CD4-positive, alpha-beta memory T cell (primary cell): ENCODE measurements around the gene CHST5. TPM values are rescaled to one million over a fixed set of nuclear protein-coding genes. Genes with fewer than 3 reads are reported as not detected.

Experiments used
- CTCF ChIA-PET: fragments of 350-600 bp; sonication (Branson Sonifier 250); formaldehyde crosslinking; loops from one replicate; lab custom pipeline; 2021; ENCODE audit warnings: inconsistent platforms; ENCODE audit not compliant: partially characterized antibody; lab: Charles Lee
- POLR2A ChIA-PET: fragments of 350-600 bp; sonication (Branson Sonifier 250); formaldehyde crosslinking; loops from one replicate; lab custom pipeline; 2021; ENCODE audit not compliant: partially characterized antibody; lab: Charles Lee
- DNase-seq, 5 donors: peaks; one replicate each; pipeline versions ENCODE4 v3.0.0 to v3.0.0-alpha.2; 2020 to 2022; ENCODE audit warnings: mixed read lengths in 1 of 5
- H3K27ac ChIP-seq: one replicate; pipeline ENCODE4 v1.7.0; 2013; ENCODE audit warnings: low read depth, low read length
- H3K27me3 ChIP-seq: 2 replicates; pipeline ENCODE4 v1.7.0; 2013; ENCODE audit warnings: mild to moderate bottlenecking, low read length, moderate library complexity; ENCODE audit not compliant: insufficient read depth
- H3K36me3 ChIP-seq: 2 replicates; pipeline ENCODE4 v1.7.0; 2013; ENCODE audit warnings: mild to moderate bottlenecking, low read length, moderate library complexity; ENCODE audit not compliant: insufficient read depth
- H3K4me1 ChIP-seq: 2 replicates; pipeline ENCODE4 v1.7.0; 2013; ENCODE audit warnings: mild to moderate bottlenecking, low read length, moderate library complexity; ENCODE audit not compliant: insufficient read depth
- H3K4me3 ChIP-seq, 2 donors: one replicate each; pipeline ENCODE4 v1.7.0; 2013; ENCODE audit warnings: low read length in 2 of 2, mild to moderate bottlenecking in 1 of 2
- H3K9me3 ChIP-seq, 2 donors: one replicate each; pipeline ENCODE4 v1.7.0; 2013; ENCODE audit warnings: low read length in 2 of 2, control low read depth in 1 of 2; ENCODE audit not compliant: control insufficient read depth in 1 of 2
- H3K27ac Mint-ChIP-seq, 7 donors: one replicate each; pipeline ENCODE4 v1.8.0; 2020 to 2021; ENCODE audit warnings: mixed read lengths in 7 of 7, mild to moderate bottlenecking in 6 of 7, inconsistent platforms in 3 of 7, moderate library complexity in 3 of 7
- H3K27me3 Mint-ChIP-seq, 2 donors: one replicate each; pipeline ENCODE4 v1.8.0; 2020 to 2021; ENCODE audit warnings: mixed read lengths in 2 of 2
- H3K36me3 Mint-ChIP-seq, 2 donors: one replicate each; pipeline ENCODE4 v1.8.0; 2020 to 2021; ENCODE audit warnings: mixed read lengths in 2 of 2, inconsistent platforms in 1 of 2, mild to moderate bottlenecking in 1 of 2
- H3K4me1 Mint-ChIP-seq, 4 donors: one replicate each; pipeline ENCODE4 v1.8.0; 2020 to 2021; ENCODE audit warnings: mixed read lengths in 4 of 4, mild to moderate bottlenecking in 1 of 4
- H3K4me3 Mint-ChIP-seq, 8 donors: one replicate each; pipeline ENCODE4 v1.8.0; 2020 to 2021; ENCODE audit warnings: mixed read lengths in 8 of 8, mild to moderate bottlenecking in 7 of 8, moderate library complexity in 6 of 8, inconsistent platforms in 3 of 8
- H3K9me3 Mint-ChIP-seq, 8 donors: one replicate each; pipeline ENCODE4 v1.8.0; 2020 to 2021; ENCODE audit warnings: mixed read lengths in 8 of 8, mild to moderate bottlenecking in 5 of 8, inconsistent platforms in 3 of 8, moderate library complexity in 1 of 8
- intact Hi-C: fragments of 100-400 bp; cut with micrococcal nuclease; formaldehyde crosslinking; loops from one replicate; pipeline ENCODE4 v1.15.1; 2023
- polyA plus RNA-seq, 2 donors: library from polyadenylated mRNA; unstranded; fragments of 300-500 nt; fragmentation: Illumina TruSeq; gene quantifications; one replicate each; pipeline ENCODE4 v1.2.3, GENCODE V29; 2021
- total RNA-seq, 2 experiments: library from RNA; stranded (reverse); gene quantifications; one replicate each; pipeline ENCODE4 v1.2.3, GENCODE V29; 2021

Gene CHST5
- total and polyA plus RNA-seq, 4 experiments from 2014 or later: not detected

DNA sequence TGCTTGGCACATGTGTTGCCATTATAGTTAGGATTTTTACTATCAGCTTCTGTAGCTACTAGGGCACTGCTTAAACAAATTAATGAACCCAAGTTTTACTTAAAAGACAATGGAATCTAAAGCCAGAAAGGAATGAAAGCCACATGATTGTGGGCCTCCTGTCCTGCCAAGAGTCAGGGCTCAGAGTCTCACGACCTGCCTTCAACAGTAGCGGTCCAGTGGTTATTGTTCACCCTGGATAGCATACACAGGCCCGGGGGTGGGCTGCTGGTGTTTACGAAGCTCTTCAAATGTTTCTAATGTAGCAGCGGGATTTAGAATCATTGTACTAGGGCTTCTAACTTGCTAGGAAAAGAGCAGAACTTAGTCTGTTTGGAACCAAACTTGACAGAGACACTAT is 38.0 kb upstream of the CHST5 start:
- Histone ChIP-seq H3K27me3 (no peaks in the 10 kb centered on the region), H3K27ac (no peak overlapping the region), H3K36me3 (peaks cover 64% of the 10 kb centered on the region), H3K4me3 (no peak overlapping the region), H3K9me3 (no peaks in the 10 kb centered on the region), H3K4me1 (peaks cover 32% of the 10 kb centered on the region)
- intact Hi-C loops: no loop called here
- H3K27me3 Mint-ChIP-seq: no peaks in the 10 kb centered on the region
- no peak for DNase-seq
- peaks cover 16 to 60% (median 36%) of the 10 kb centered on the region in 4 donors for H3K4me1 Mint-ChIP-seq
- H3K4me3 Mint-ChIP-seq: no peak overlapping the region
- H3K9me3 Mint-ChIP-seq: no peaks in the 10 kb centered on the region
- ChIA-PET CTCF (interaction anchor here (1.0 to 1.5 kb wide), 3 partner anchors 47 to 56 kb away, joined by 3 to 4 read pairs (median 3); partner anchors contain the start of gene ADAT1), POLR2A (interaction anchor here (1.0 to 1.1 kb wide), 2 partner anchors 20 to 74 kb away, joined by 3 to 4 read pairs; partner anchors contain the start of genes KARS1 and TERF2IP)
- peak overlapping the region in 2 of 7 donors; percentile 42 to 67 for H3K27ac Mint-ChIP-seq
- H3K36me3 Mint-ChIP-seq: peaks cover 38 to 86% of the 10 kb centered on the region in 2 donors

DNA sequence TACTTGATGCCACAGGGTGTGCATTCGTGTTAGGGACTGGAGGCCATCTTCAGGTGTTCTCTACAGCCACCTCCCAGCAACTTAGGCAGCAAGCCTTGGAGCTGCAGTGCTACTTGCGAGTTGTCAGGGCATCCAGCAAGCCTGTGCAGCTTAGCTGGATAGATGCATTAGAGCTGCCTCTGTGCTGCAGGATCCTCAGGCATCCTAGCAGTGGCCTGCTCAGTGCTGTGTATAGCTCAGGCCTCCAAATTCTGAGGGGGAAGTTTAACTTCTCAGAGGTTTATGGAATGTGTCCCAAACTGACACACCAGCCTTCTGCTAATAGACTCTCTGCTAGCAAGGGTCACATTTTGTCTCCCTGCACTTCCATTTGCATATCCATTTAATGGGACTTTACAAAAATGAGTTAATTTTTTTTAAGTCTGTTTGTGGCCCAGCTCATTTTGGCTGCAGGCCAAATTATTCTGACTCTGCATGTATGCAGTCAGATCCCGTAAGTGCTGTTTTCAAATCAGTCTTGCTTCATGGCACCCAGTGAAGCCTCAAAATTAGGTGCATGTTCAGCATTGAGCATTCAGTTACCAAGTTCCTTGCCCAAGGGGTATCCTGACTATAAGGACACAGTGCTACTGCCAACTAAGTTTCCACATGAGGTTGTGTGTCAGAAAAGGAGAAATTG is 37.1 kb upstream of the CHST5 start:
- Histone ChIP-seq H3K27me3 (no peaks in the 10 kb centered on the region), H3K27ac (no peak overlapping the region), H3K4me3 (no peak overlapping the region), H3K4me1 (peaks cover 42% of the 10 kb centered on the region), H3K9me3 (no peaks in the 10 kb centered on the region), H3K36me3 (peaks cover 64% of the 10 kb centered on the region)
- intact Hi-C loops: no loop called here
- POLR2A ChIA-PET: interaction anchor here (1.3 kb wide), 1 partner anchor 43 kb away, joined by 3 read pairs; no protein-coding TSS in a partner anchor
- CTCF ChIA-PET: interaction anchor here (0.6 to 1.5 kb wide), 2 partner anchors 42 to 48 kb away, joined by 3 read pairs; no protein-coding TSS in a partner anchor
- H3K4me1 Mint-ChIP-seq: peaks cover 14 to 69% (median 37%) of the 10 kb centered on the region in 4 donors
- no peaks in the 10 kb centered on the region for H3K27me3 Mint-ChIP-seq
- H3K9me3 Mint-ChIP-seq: no peaks in the 10 kb centered on the region
- H3K27ac Mint-ChIP-seq: peak overlapping the region in 2 of 7 donors; percentile 42 to 53
- H3K36me3 Mint-ChIP-seq: peaks cover 31 to 88% of the 10 kb centered on the region in 2 donors
- H3K4me3 Mint-ChIP-seq: no peak overlapping the region
- no peak for DNase-seq

DNA sequence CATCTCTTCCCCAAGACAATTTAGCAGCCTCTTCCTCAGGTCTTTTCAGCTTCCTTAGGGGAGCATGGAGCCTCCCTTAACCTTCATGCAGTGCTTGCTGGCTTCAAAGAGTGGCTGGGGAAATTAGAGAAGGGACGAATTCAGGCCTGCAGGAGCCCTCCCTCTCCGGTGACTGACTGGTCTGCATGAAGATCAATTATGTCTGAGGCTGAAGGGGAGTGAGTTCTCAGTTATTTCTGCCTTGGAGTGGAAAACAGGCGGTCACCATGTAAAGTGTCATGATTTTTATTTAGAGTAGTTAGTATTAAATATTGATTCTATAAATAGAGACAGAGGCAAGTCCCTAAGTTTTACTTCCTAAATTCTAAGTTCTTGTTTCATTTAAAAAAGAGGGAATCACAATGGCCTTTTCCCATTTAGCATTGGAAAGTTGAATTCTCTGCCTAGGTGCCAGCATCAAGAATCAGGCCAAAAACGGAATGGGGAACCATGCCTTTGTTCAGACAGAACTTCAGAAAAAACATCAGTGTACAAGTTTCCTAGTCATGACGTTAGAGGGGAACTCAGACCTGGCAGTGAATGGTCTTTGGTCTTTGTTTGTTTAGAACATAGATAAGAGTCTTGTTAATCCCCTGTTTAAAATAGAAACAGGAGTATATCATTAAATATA is 34.6 kb upstream of the CHST5 start:
- H3K4me1 Mint-ChIP-seq: peaks cover 28 to 79% (median 49%) of the 10 kb centered on the region in 4 donors

DNA sequence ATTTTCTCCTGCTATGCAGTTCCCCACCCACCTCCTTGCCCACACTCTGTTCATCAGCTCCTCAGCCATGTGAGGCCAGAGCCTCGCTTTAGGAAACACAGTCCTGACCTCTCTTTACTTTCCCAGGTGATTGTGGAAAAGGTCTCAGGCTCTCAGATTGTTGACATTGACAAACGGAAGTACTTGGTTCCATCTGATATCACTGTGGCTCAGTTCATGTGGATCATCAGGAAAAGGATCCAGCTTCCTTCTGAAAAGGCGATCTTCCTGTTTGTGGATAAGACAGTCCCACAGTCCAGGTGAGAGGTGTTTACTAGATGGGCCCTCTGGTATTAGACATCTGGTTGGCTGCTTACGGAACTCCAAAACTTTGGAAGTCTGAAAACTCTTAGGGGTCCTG is 32.0 kb upstream of the CHST5 start:
- DNase-seq: no peak
- CTCF ChIA-PET: interaction anchor here (1.4 to 2.8 kb wide), 4 partner anchors 11 to 103 kb away, joined by 5 to 10 read pairs (median 10); partner anchors contain the start of genes ADAT1 and TMEM231

More for the DNA sequence above, 34.6 kb upstream of the CHST5 start:
- H3K9me3 ChIP-seq: no peaks in the 10 kb centered on the region
- no peak for DNase-seq
- CTCF ChIA-PET: no interaction called here
- intact Hi-C loops: no loop called here
- H3K4me3 Mint-ChIP-seq: peak overlapping the region in 1 of 8 donors; percentile 39
- peaks cover 20 to 73% of the 10 kb centered on the region in 2 donors for H3K36me3 Mint-ChIP-seq
- no peak overlapping the region for H3K4me3 ChIP-seq
- peak overlapping the region in 4 of 7 donors; percentile 4 to 57 (median 18) for H3K27ac Mint-ChIP-seq
- H3K4me1 ChIP-seq: peaks cover 53% of the 10 kb centered on the region
- POLR2A ChIA-PET: interaction anchor here (0.6 kb wide), 1 partner anchor 52 kb away, joined by 3 read pairs; the partner anchor contains the start of gene ADAT1
- peaks cover 0 to 3% (median 0%) of the 10 kb centered on the region in 8 donors for H3K9me3 Mint-ChIP-seq
- H3K27me3 Mint-ChIP-seq: no peaks in the 10 kb centered on the region
- H3K27me3 ChIP-seq: no peaks in the 10 kb centered on the region
- H3K27ac ChIP-seq: no peak overlapping the region
- H3K36me3 ChIP-seq: peaks cover 44% of the 10 kb centered on the region

DNA sequence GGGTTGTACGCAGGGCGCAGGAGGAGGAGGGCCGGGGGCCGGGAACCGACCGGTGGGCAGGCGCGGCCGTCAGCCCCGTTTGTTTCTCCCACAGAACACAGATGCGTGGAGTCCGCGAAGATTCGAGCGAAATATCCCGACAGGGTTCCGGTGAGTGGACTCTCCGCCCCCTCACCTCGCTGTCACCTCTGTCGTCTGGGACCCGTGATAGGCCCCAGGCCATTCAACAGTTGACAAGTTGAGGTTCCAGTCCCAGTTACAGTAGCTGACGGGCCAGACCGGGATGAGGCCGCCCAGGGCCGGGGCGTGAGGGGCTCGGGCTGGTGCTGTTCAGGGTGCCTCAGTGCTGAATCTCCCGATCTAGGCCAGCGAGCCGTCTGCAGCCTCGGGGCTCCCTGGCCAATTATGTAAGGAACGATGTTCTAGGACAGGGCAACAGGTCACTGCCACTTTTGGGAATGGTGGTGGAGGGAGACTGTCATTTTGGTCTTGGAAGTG is 30.9 kb upstream of the CHST5 start:
- POLR2A ChIA-PET: interaction anchor here (1.4 to 5.7 kb wide), 9 partner anchors 10 to 133 kb away, joined by 3 to 69 read pairs (median 13); partner anchors contain the start of genes ADAT1, CFDP1, KARS1 and TERF2IP

More for the DNA sequence above, 32.0 kb upstream of the CHST5 start:
- no peak overlapping the region for H3K27ac ChIP-seq
- Mint-ChIP-seq H3K4me3 (peak overlapping the region; percentile 82 to 99 (median 87)), H3K27me3 (peaks cover 0 to 4% of the 10 kb centered on the region in 2 donors), H3K4me1 (peaks cover 27 to 69% (median 47%) of the 10 kb centered on the region in 4 donors), H3K27ac (peak overlapping the region in 6 of 7 donors; percentile 74 to 88 (median 84)), H3K9me3 (peaks cover 0 to 3% (median 0%) of the 10 kb centered on the region in 8 donors), H3K36me3 (peaks cover 11 to 49% of the 10 kb centered on the region in 2 donors)
- H3K36me3 ChIP-seq: peaks cover 29% of the 10 kb centered on the region
- peaks cover 53% of the 10 kb centered on the region for H3K4me1 ChIP-seq
- no peaks in the 10 kb centered on the region for H3K27me3 ChIP-seq
- intact Hi-C loops: loop anchor here (10.0 kb wide), 1 partner anchor 963 kb away; the partner anchor contains the start of gene GLG1
- H3K9me3 ChIP-seq: no peaks in the 10 kb centered on the region
- POLR2A ChIA-PET: interaction anchor here (1.0 to 5.7 kb wide), 5 partner anchors 11 to 81 kb away, joined by 3 to 69 read pairs (median 38); partner anchors contain the start of genes ADAT1, KARS1, TERF2IP and TMEM231
- H3K4me3 ChIP-seq: no peak overlapping the region

DNA sequence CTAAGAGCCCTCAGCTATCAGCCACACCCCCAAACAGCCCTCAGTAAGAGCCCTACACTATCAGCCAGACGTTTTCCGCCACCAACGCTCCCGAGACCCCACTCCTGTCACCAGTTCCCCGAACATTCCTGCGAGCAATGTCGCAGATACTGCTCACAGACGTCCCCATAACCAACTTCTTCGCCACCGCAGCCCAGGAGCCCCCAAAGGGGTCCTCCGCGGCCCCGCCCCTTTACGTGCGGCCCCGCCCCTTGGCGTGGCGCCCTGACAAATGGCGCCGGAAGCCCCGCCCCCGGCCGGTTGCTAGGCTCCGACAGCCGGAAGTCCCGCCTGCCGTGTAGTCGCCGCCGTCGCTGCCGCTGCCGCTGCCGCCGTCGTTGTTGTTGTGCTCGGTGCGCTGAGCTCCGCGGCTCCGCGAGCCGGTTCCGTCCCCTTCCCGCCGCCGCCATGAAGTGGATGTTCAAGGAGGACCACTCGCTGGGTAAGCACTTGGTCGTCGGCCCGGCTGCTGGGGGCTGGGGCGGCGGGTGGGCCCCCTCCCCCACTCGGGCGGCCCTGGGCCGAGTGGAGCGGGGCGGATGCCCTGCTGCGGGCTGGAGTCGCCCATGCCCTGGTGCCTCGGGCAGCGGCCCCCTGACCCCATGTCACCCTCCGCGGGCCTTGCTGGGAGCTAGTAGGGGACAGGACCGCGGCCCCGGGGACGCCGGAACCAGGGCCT is 30.3 kb upstream of the CHST5 start, which contains the start of gene GABARAPL2:
Gene GABARAPL2, plus strand, starts transcription at position 340 of the 718 bp plus-strand sequence. Its CDS starts 108 bp downstream, at position 448.
- Histone ChIP-seq H3K4me1 (peaks cover 48% of the 10 kb centered on the region), H3K9me3 (no peaks in the 10 kb centered on the region), H3K4me3 (peak within 1 kb of the TSS; percentile 68 to 100), H3K27me3 (no peaks in the 10 kb centered on the region), H3K27ac (peak within 1 kb of the TSS; percentile 82), H3K36me3 (peaks cover 20% of the 10 kb centered on the region)
- Mint-ChIP-seq H3K4me3 (peak within 1 kb of the TSS; percentile 89 to 100 (median 97)), H3K27me3 (peaks cover 0 to 7% of the 10 kb centered on the region in 2 donors), H3K27ac (peak within 1 kb of the TSS; percentile 84 to 100 (median 97)), H3K36me3 (peaks cover 1 to 38% of the 10 kb centered on the region in 2 donors), H3K9me3 (peaks cover 0 to 3% (median 0%) of the 10 kb centered on the region in 8 donors), H3K4me1 (peaks cover 25 to 56% (median 38%) of the 10 kb centered on the region in 4 donors)
- CTCF ChIA-PET: interaction anchor here (0.7 to 3.4 kb wide), 9 partner anchors 10 to 198 kb away, joined by 3 to 14 read pairs (median 8); partner anchors contain the start of genes KARS1, TERF2IP and TMEM231
- peak; percentile 87 to 95 (median 91) for DNase-seq
- intact Hi-C loops: loop anchor here (1.0 to 10.0 kb wide), 7 partner anchors 10 to 961 kb away; partner anchors contain the start of genes ADAT1, CFDP1, GLG1 and KARS1
- POLR2A ChIA-PET: interaction anchor here (0.6 to 5.7 kb wide), 13 partner anchors 10 to 1625 kb away, joined by 3 to 69 read pairs (median 6); partner anchors contain the start of genes ADAT1, CFDP1, KARS1 and MON1B

More for the DNA sequence above, 30.9 kb upstream of the CHST5 start:
- Histone ChIP-seq H3K4me3 (peak overlapping the region; percentile 68 to 100), H3K36me3 (peaks cover 20% of the 10 kb centered on the region), H3K27me3 (no peaks in the 10 kb centered on the region), H3K9me3 (no peaks in the 10 kb centered on the region), H3K27ac (peak overlapping the region; percentile 82), H3K4me1 (peaks cover 48% of the 10 kb centered on the region)
- intact Hi-C loops: loop anchor here (1.0 to 10.0 kb wide), 7 partner anchors 11 to 962 kb away; partner anchors contain the start of genes ADAT1, CFDP1, GLG1 and KARS1
- peaks cover 27 to 60% (median 41%) of the 10 kb centered on the region in 4 donors for H3K4me1 Mint-ChIP-seq
- H3K27me3 Mint-ChIP-seq: peaks cover 0 to 7% of the 10 kb centered on the region in 2 donors
- peaks cover 0 to 3% (median 0%) of the 10 kb centered on the region in 8 donors for H3K9me3 Mint-ChIP-seq
- H3K4me3 Mint-ChIP-seq: peak overlapping the region; percentile 82 to 99 (median 87)
- CTCF ChIA-PET: interaction anchor here (1.0 to 2.8 kb wide), 4 partner anchors 10 to 102 kb away, joined by 3 to 10 read pairs (median 8); partner anchors contain the start of genes ADAT1 and TMEM231
- peak; percentile 17 to 58 (median 22) for DNase-seq
- H3K27ac Mint-ChIP-seq: peak overlapping the region; percentile 82 to 94 (median 88)
- H3K36me3 Mint-ChIP-seq: peaks cover 4 to 41% of the 10 kb centered on the region in 2 donors
